ENCODE data around the gene PRR14.

- TF ChIP-seq CTCF (IDR thresholded peaks at IDR 0.05), result no peak
- no peak for TF ChIP-seq POLR2A (IDR thresholded peaks at IDR 0.05)
Measured at GRCh38 chr16:30656388-30656787, 5.6 kb downstream of the PRR14 start.
